GM18498 (cell line): ENCODE data around the gene NECAB3.
"Not testable (repeated sequence)": the region's sequence is repeated elsewhere in the genome, so short reads cannot be mapped to it uniquely, and the experiment has no call there.

Experiments
- ATAC-seq: cut with Tn5 transposase; IDR thresholded peaks from one replicate; pipeline ENCODE4 v1.9.1; 2021; ENCODE audit warnings: mild to moderate bottlenecking, moderate library complexity; ENCODE audit not compliant: unreplicated experiment

NECAB3 gene

GRCh38 chr20:33651562-33652048 lies 22.6 kb downstream of the NECAB3 start:
- no peak for ATAC-seq

GRCh38 chr20:33650753-33651561 lies 23.3 kb downstream of the NECAB3 start:
- ATAC-seq, result no peak

- no peak for ATAC-seq
Measured at GRCh38 chr20:33650111-33650752, 24.0 kb downstream of the NECAB3 start.

DNA sequence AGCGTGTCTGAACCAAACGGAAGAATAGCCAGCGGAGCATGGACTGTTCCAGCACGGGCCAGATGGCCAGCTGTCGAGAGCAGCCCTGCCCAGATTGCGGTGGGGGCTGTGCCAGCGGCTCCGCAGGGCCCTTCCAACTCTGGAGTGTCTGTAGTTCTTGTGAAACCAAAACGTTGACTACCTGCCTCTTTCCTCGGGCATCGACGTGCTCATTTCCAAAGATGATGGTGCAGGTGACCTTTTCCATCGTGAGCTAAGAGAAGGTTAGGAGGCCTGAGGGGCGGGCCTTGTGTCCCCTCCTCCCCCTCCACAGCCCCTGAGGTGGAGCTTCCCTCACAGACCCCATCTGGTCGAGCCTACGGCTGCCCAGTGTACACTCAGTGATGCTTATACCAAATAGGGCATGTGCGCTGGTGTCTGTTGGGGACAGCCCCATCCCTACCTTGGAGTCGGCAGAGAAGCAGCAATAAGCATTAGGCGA lies 25.0 kb downstream of the NECAB3 start:
- no peak for ATAC-seq

GRCh38 chr20:33648396-33649004 lies 25.7 kb downstream of the NECAB3 start:
- ATAC-seq, result no peak

GRCh38 chr20:33647603-33648395 lies 26.4 kb downstream of the NECAB3 start:
- peak; percentile 81 for ATAC-seq

DNA sequence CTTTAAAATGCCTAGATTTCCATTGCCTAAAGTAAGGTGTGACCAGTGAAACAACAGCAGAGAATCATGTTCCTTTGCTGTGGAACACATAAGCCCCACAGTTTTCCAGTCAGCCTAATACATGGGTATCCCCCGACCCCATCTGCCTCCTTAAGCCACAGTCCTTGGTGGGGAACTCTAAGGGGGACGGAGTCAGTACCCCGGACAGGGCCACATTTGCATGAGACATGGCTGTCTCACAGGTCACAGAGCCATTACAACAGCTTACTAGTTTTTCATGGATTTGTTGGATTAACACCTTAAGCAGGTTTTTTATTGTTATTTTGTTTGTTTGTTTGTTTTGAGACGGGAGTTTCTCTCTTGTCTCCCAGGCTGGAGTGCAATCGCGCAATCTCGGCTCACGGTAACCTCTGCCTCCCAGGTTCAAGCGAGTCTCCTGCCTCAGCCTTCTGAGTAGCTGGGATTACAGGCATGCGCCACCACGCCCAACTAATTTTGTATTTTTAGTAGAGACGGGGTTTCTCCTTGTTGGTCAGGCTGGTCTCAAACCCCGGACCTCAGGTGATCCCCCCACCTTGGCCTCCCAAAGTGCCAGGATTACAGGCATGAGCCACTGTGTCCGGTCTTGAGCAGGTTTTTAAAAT lies 27.1 kb downstream of the NECAB3 start:
- ATAC-seq, result not testable (repeated sequence)

DNA sequence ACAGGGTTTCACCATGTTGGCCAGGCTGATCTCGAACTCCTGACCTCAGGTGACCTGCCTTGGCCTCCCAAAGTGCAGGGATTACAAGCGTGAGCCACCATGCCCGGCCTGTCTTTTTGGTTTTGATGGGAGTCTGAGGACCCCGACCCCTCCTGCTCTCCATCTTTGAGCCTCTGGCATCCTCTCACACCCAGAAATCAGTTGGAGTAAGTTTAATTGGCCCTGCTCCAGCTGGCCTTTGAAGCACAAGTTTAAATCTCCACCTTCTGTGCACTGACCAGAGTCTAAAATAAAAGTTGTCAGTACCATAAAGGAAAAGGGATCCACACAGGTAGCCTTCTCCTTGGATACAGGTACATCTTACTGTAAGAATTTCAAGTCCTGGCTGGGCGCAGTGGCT lies 28.0 kb downstream of the NECAB3 start:
- no peak for ATAC-seq

DNA sequence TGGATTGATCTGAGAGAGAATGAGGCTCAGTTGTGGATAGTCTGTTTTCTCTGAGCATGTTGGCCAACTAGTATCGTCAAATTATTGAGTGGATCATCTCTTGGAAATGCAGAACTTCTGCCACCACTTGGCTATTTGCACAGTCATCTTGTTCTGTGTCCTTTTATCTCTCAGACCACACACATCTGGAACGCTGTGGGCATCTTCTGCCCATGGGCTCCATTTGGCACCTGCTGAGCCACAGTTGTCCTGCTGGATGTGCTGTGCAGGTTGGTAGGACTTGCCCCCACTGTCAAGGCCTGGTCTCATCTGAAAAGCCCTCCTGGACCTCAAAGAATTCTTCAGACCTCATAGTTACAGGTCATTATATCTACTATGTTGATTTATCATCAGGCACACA lies 28.8 kb downstream of the NECAB3 start:
- no peak for ATAC-seq

GRCh38 chr20:33645072-33645358 lies 29.2 kb downstream of the NECAB3 start:
- no peak for ATAC-seq

DNA sequence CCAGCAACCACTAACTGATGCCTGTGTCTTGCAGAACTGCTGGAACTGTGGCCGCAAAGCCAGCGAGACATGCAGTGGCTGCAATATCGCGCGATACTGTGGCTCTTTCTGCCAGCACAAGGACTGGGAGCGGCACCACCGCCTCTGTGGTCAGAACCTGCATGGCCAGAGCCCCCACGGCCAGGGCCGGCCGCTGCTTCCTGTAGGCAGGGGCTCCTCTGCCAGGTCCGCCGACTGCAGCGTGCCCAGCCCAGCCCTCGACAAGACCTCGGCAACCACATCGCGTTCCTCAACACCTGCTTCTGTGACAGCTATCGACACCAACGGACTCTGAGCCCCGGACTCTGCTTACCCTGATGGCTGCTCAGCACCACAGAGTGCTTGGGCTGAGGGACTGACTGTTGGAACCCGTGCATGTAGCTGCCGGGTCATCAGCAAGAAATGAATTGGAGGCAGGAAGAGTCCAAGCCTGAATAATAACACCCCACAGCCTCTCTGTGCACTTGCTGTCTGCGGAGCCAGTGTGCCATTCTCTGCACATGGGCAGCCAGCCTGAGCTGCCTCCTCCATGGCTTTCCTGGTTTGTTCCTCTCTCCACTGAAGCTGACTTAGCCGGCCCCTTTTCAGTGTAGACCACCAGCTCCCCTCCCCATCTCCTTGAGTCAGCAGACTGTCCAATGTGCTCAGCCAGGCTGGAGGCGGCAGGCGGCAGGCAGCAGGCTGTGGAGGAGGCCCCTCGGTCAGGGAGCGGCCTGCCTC lies 29.7 kb downstream of the NECAB3 start:
- no peak for ATAC-seq

DNA sequence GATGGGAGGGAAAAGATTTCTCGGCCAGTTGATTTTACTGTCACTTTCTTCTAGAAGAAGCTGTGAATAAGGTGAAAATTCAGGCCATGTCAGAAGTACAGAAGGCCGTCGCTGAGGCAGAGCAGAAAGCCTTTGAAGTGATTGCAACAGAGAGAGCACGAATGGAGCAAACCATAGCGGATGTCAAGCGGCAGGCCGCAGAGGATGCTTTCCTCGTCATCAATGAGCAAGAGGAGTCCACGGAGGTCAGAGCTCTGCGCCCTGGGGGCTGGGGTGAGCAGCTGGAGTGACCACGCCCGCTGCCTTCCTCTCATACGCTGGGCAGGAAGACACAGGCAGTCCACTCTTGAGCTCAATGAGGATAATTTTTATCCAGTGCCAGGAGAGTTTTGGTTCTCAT lies 33.9 kb downstream of the NECAB3 start:
- no peak for ATAC-seq

- ATAC-seq, result no peak
Measured at GRCh38 chr20:33636776-33637175, 37.5 kb downstream of the NECAB3 start.

DNA sequence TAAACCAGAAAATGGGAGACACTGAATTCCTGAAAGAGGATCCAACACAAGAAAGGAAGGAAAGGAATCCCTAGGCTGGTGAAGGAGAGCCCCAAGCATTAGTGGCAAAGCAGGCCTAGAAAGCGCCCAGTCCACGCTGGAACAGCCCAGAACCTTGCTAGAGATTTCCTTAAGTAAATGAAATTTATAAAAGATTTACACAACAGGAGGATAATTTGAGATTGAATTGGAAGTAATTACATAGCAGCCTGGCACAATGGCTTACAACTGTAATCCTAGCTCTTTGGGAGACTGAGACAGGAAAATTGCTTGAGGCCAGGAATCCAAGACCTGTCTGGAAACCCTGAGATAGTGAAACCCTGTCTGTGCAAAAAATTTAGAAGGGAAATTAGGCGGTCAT lies 38.9 kb downstream of the NECAB3 start:
- no peak for ATAC-seq

DNA sequence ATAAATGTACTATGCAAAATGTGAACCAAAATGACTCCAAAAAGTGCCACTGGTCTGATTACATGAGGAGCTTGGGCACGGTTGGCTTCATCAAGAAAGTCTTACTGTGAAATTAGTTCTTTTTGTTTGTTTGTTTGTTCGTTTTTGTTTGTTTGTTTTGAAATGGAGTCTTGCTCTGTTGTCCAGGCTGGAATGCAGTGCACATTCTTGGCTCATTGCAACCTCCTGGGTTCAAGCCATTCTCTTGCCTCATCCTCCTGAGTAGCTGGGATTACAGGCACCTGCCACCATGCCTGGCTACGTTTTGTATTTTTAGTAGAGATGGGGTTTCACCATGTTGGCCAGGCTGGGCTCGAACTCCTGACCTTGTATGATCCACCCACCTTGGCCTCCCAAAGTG lies 42.3 kb downstream of the NECAB3 start:
- ATAC-seq, result not testable (repeated sequence)

GRCh38 chr20:33630507-33630906 lies 43.7 kb downstream of the NECAB3 start:
- ATAC-seq, result no peak

DNA sequence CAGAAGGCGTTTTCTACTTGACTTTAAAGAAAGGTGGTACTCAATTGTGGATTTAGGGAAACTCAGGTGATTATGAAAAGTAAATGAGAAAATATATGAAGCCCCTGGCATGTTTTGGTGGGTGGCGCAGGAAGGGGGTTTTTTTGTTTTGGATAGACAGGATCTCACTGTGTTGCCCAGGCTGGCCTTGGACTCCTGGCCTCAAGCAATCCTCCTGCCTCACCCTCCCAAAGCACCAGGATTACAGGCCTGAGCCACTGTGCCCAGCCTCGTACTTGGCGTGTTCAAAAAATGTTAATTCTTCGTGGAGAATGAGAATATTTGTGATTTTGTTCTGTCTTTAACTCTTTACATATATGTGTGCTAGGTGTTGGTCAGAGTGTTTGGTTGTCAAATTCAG lies 44.2 kb downstream of the NECAB3 start:
- no peak for ATAC-seq

GRCh38 chr20:33629533-33629932 lies 44.7 kb downstream of the NECAB3 start:
- ATAC-seq, result no peak

DNA sequence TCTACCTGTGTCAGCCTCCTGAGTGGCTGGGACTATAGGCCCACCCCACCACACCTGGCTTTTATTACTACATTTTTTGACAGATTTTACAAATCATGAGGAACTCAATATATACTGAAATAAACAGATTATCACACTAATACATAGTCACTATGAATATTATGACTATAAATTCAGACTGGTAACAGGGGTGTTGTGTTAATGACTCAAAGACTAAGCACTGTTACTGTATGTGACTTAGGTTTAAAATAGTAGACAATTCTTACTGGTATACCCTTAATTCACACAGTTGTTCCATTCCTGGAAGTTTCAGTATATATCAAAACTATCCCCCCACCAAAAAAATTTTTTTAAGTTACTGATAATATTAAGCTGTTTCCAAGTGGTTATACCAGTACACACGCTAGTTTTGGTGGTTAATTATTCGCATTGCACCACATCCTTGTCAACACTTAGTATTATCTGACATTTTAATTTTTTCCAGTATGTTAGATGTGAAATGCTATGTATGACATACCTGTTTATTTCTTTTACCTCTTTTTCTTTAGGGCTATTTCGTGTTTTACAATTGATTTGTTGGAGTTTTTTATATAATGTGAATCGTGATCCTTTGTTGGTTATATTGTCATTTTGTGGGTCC lies 46.5 kb downstream of the NECAB3 start:
- ATAC-seq, result no peak
